ENCODE measurements around the gene USP20.
A peak's percentile ranks its signal among the peaks of the same experiment; 100 is the strongest.
"Not testable (repeated sequence)": the region's sequence is repeated elsewhere in the genome, so short reads cannot be mapped to it uniquely, and the experiment has no call there.

USP20 gene

GRCh38 chr9:129835128-129835859 is at the start of gene USP20, which contains the start of gene C9orf78:
Gene USP20 (plus strand): TSS chr9:129835458. CDS start chr9:129852556, 17,098 bp downstream.
Gene C9orf78 (minus strand): TSS chr9:129835275. CDS start chr9:129835221, 54 bp downstream.
- Histone ChIP-seq H3K27ac (peak within 1 kb of the TSS; percentile 43 to 95 (median 92)), H3K4me3 (peak within 1 kb of the TSS; percentile 70 to 100 (median 97))

- H3K27ac ChIP-seq = no peak overlapping the region
Measured at GRCh38 chr9:129785866-129786265, 49.4 kb upstream of the USP20 start.

GRCh38 chr9:129786481-129786880 is 48.8 kb upstream of the USP20 start:
- H3K27ac ChIP-seq = no peak overlapping the region
- H3K4me3 ChIP-seq = no peak overlapping the region

More at GRCh38 chr9:129785866-129786265, 49.4 kb upstream of the USP20 start:
- no peak overlapping the region for H3K4me3 ChIP-seq

- no peak overlapping the region for H3K27ac ChIP-seq
- H3K4me3 ChIP-seq = no peak overlapping the region
Measured at GRCh38 chr9:129794549-129794948, 40.7 kb upstream of the USP20 start.

GRCh38 chr9:129796029-129796428 is 39.2 kb upstream of the USP20 start:
- not testable (repeated sequence) for H3K27ac ChIP-seq, H3K4me3 ChIP-seq

GRCh38 chr9:129798973-129799372 is 36.3 kb upstream of the USP20 start:
- H3K27ac ChIP-seq = no peak overlapping the region
- no peak overlapping the region for H3K4me3 ChIP-seq

- Histone ChIP-seq H3K27ac (no peak overlapping the region), H3K4me3 (no peak overlapping the region)
Measured at GRCh38 chr9:129801504-129801903, 33.8 kb upstream of the USP20 start.

GRCh38 chr9:129802833-129803675 is 32.2 kb upstream of the USP20 start, which contains the start of gene TOR1B:
Gene TOR1B (plus strand): TSS chr9:129803184. CDS start chr9:129803213, 29 bp downstream.
- Histone ChIP-seq H3K4me3 (peak within 1 kb of the TSS; percentile 47 to 98 (median 90)), H3K27ac (peak within 1 kb of the TSS in 20 of 21 experiments; percentile 65 to 89 (median 84))

- peak overlapping the region in 20 of 21 experiments; percentile 65 to 89 (median 84) for H3K27ac ChIP-seq
- H3K4me3 ChIP-seq = peak overlapping the region; percentile 47 to 98 (median 90)
Measured at GRCh38 chr9:129803676-129804060, 31.6 kb upstream of the USP20 start.

- Histone ChIP-seq H3K4me3 (no peak overlapping the region), H3K27ac (no peak overlapping the region)
Measured at GRCh38 chr9:129806061-129806460, 29.2 kb upstream of the USP20 start.

- Histone ChIP-seq H3K4me3 (no peak overlapping the region), H3K27ac (no peak overlapping the region)
Measured at GRCh38 chr9:129809346-129809745, 25.9 kb upstream of the USP20 start.

- no peak overlapping the region for H3K27ac ChIP-seq
- no peak overlapping the region for H3K4me3 ChIP-seq
Measured at GRCh38 chr9:129810116-129810515, 25.1 kb upstream of the USP20 start.

GRCh38 chr9:129810788-129811187 is 24.5 kb upstream of the USP20 start:
- no peak overlapping the region for H3K27ac ChIP-seq
- no peak overlapping the region for H3K4me3 ChIP-seq

GRCh38 chr9:129811967-129812363 is 23.3 kb upstream of the USP20 start:
- Histone ChIP-seq H3K27ac (no peak overlapping the region), H3K4me3 (no peak overlapping the region)

GRCh38 chr9:129812385-129812784 is 22.9 kb upstream of the USP20 start:
- H3K27ac ChIP-seq = no peak overlapping the region
- H3K4me3 ChIP-seq = no peak overlapping the region

- Histone ChIP-seq H3K4me3 (no peak overlapping the region), H3K27ac (no peak overlapping the region)
Measured at GRCh38 chr9:129813661-129814060, 21.6 kb upstream of the USP20 start.

- Histone ChIP-seq H3K4me3 (no peak overlapping the region), H3K27ac (no peak overlapping the region)
Measured at GRCh38 chr9:129814432-129815223, 20.6 kb upstream of the USP20 start.

- Histone ChIP-seq H3K27ac (no peak overlapping the region), H3K4me3 (no peak overlapping the region)
Measured at GRCh38 chr9:129815278-129815677, 20.0 kb upstream of the USP20 start.

- Histone ChIP-seq H3K27ac (peak overlapping the region in 1 of 21 experiments; percentile 10), H3K4me3 (no peak overlapping the region)
Measured at GRCh38 chr9:129816501-129817435, 18.5 kb upstream of the USP20 start.
